ENCODE results near the gene WT1.

The WT1 gene

DNA sequence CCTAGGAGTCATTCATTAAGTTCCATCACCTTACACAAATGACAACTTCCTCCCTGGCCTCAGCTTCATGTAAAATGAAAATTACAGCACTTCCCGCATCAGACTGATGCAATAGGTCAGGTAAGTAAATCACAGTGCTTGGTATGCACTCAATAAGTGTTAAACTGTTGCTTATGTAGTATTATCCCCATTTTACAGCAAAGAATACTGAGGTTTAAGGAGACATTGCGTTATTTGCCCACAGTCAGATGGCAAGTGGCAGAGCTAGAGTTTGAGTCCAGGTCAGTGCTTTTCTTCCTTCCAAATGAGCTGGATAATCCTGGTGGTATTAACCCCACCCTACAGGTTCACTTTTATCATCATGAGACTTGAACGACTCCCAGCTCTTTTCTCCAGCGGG lies 29.7 kb downstream of the WT1 start:
- ATAC-seq (replicated peaks; ENCODE audit: extremely low read depth, poor library complexity, severe bottlenecking) (no peak), DNase-seq (ENCODE audit: low spot score in 2 of 2) (no peak)
- Mint-ChIP-seq H3K4me3 (no peak overlapping the region), H3K27ac (ENCODE audit: low read depth) (no peak overlapping the region), H3K4me1 (no peaks in the 10 kb centered on the region), H3K36me3 (ENCODE audit: insufficient read depth) (no peaks in the 10 kb centered on the region), H3K27me3 (peaks cover 21% of the 10 kb centered on the region), H3K9me3 (peaks cover 5% of the 10 kb centered on the region)

DNA sequence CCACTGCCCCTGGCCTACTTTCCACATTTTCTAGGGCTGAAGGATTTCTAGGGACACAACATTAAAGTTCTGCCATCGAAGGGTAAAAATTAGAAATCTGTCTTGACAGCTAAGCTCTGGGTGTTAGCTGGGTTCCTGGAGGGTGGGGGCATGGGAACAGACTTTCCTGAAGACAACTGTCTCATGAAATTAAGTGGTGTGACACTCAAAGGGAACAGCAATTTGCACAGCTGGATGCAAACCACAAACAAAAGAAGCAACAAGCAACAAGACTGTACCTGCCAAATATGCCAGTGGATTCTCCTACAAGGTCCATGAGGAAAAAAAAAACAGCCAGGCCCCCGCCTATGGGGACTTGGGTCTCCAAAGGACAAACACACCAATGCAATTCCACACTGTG lies 32.5 kb downstream of the WT1 start:
- no peaks in the 10 kb centered on the region for H3K4me1 Mint-ChIP-seq
- ATAC-seq (replicated peaks; ENCODE audit: extremely low read depth, poor library complexity, severe bottlenecking), result no peak
- peaks cover 5% of the 10 kb centered on the region for H3K9me3 Mint-ChIP-seq
- DNase-seq (ENCODE audit: low spot score in 2 of 2), result no peak
- no peak overlapping the region for H3K27ac Mint-ChIP-seq (ENCODE audit: low read depth)
- H3K4me3 Mint-ChIP-seq, result no peak overlapping the region
- peaks cover 35% of the 10 kb centered on the region for H3K27me3 Mint-ChIP-seq
- H3K36me3 Mint-ChIP-seq (ENCODE audit: insufficient read depth), result no peaks in the 10 kb centered on the region

DNA sequence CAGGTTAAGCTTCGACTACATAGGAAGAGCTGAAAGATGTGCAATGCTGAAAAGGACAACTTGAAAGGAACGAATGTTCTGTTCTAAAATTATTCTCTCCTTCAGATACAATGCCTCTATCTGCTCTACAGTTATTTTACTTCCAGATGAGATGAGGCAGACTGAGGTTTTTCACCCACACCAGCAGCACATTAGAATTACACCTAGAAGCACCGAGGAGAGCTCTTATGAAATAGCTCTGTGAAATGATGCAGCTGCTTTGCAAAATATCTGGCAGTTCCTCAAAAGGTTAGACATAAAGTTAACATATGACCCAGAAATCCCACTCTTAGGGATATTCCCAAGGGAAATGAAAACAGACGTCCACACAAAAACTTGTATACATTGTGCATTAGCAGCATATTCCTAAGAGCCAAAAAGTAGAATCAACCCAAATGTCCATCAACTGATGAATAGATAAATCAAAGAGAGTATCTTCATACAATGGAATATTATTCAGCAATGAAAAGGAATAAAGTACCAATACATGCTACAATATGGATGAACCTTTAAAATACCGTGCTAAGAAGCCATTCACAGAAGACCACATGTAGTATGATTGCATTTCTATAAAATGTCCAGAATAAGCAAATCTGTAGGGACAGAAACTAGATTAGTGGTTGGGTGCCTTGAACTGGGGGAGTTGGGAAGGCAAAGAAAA lies 34.5 kb downstream of the WT1 start:
- Mint-ChIP-seq H3K36me3 (ENCODE audit: insufficient read depth) (no peaks in the 10 kb centered on the region), H3K4me1 (no peaks in the 10 kb centered on the region), H3K4me3 (no peak overlapping the region), H3K27ac (ENCODE audit: low read depth) (no peak overlapping the region), H3K9me3 (peaks cover 5% of the 10 kb centered on the region), H3K27me3 (peaks cover 37% of the 10 kb centered on the region)
- DNase-seq (ENCODE audit: low spot score in 2 of 2), result no peak
- no peak for ATAC-seq (replicated peaks; ENCODE audit: extremely low read depth, poor library complexity, severe bottlenecking)

DNA sequence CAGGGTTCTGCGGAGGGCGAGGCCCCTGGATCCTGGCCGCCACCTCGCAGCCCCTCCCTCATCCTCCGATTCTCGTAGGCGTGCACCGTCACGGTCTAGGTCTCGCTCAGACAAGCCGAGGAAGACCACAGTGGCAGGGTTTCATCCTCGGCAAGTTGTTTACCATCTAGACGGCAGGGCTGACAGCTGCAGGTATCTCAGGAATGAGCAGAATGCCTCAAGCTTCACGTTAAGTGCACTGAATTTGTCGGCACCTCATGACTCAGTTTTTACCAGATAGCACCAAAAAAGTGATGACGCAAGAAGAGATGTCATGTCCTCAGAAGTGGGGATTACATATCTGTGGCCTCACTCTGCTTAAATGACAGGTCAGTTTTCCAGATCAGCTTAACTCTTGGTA lies 35.1 kb downstream of the WT1 start:
- ATAC-seq (replicated peaks; ENCODE audit: extremely low read depth, poor library complexity, severe bottlenecking) (no peak), DNase-seq (ENCODE audit: low spot score in 2 of 2) (no peak)
- Mint-ChIP-seq H3K9me3 (peaks cover 5% of the 10 kb centered on the region), H3K4me1 (no peaks in the 10 kb centered on the region), H3K4me3 (no peak overlapping the region), H3K27ac (ENCODE audit: low read depth) (no peak overlapping the region), H3K36me3 (ENCODE audit: insufficient read depth) (no peaks in the 10 kb centered on the region), H3K27me3 (peaks cover 43% of the 10 kb centered on the region)

DNA sequence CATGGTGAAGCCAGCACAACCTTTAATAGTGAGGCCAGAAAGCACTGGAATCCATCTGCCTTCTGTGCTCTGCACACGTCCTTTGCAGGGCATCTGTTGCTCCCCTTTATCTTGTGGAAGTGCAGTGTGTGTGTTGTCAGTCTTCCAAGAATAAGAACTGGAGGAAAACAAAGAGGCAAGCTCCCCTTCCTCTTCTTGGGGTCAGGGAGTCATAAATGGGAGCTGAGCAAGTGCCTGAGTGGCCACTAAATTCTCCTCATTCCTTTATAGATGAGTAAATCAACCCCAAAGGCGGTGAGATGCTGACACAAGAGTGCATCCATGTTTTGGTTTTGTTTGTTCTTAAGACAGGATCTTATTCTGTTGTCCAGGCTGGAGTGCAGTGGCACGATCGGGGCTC lies 38.3 kb downstream of the WT1 start:
- no peak overlapping the region for H3K27ac Mint-ChIP-seq (ENCODE audit: low read depth)
- no peak overlapping the region for H3K4me3 Mint-ChIP-seq
- H3K36me3 Mint-ChIP-seq (ENCODE audit: insufficient read depth), result no peaks in the 10 kb centered on the region
- ATAC-seq (replicated peaks; ENCODE audit: extremely low read depth, poor library complexity, severe bottlenecking) (no peak), DNase-seq (ENCODE audit: low spot score in 2 of 2) (no peak)
- H3K4me1 Mint-ChIP-seq, result no peaks in the 10 kb centered on the region
- peaks cover 5% of the 10 kb centered on the region for H3K9me3 Mint-ChIP-seq
- H3K27me3 Mint-ChIP-seq, result peaks cover 64% of the 10 kb centered on the region

DNA sequence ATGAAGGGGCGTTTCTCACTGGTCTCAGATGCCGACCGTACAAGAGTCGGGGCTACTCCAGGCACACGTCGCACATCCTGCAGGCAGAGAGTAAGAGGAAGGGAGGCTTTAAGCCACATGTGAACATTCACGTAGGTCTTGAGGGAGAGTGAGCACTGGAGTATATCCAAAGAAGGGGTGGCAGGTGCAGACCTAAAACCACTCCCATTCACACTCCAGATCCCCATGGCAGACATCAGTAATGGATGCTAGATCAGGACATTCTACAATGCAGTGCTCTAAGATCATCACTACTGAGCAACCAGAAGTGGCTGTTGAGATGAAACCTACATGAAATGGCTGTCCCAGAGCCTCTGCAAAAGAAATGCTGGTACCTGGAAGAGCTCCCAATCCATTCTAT lies 39.0 kb downstream of the WT1 start:
- Mint-ChIP-seq H3K36me3 (ENCODE audit: insufficient read depth) (no peaks in the 10 kb centered on the region), H3K4me3 (no peak overlapping the region), H3K27me3 (peaks cover 61% of the 10 kb centered on the region), H3K9me3 (peaks cover 5% of the 10 kb centered on the region), H3K4me1 (no peaks in the 10 kb centered on the region), H3K27ac (ENCODE audit: low read depth) (no peak overlapping the region)
- DNase-seq (ENCODE audit: low spot score in 2 of 2) (no peak), ATAC-seq (replicated peaks; ENCODE audit: extremely low read depth, poor library complexity, severe bottlenecking) (no peak)

DNA sequence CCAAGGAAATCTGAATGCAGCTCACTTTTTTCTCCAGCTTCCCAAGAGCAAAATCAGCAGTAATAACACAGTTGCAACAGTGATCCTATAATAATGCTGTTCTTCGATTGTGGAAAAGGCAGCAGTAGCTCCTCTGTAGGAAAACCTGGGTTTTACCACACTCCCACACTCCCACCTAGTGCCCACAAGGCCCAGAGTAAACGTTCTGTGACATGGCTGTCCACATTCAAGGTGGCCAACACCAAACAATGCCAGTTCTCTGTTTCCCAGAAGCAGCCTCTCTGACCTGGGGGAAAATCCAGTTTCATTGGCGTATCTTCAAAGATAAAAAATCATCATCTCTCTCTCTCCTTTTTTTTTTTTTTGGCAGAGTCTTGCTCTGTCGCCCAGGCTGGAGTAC lies 40.2 kb downstream of the WT1 start:
- DNase-seq (ENCODE audit: low spot score in 2 of 2) (no peak), ATAC-seq (replicated peaks; ENCODE audit: extremely low read depth, poor library complexity, severe bottlenecking) (no peak)
- Mint-ChIP-seq H3K9me3 (no peaks in the 10 kb centered on the region), H3K27me3 (peaks cover 54% of the 10 kb centered on the region), H3K4me3 (no peak overlapping the region), H3K4me1 (no peaks in the 10 kb centered on the region), H3K27ac (ENCODE audit: low read depth) (no peak overlapping the region), H3K36me3 (ENCODE audit: insufficient read depth) (no peaks in the 10 kb centered on the region)

DNA sequence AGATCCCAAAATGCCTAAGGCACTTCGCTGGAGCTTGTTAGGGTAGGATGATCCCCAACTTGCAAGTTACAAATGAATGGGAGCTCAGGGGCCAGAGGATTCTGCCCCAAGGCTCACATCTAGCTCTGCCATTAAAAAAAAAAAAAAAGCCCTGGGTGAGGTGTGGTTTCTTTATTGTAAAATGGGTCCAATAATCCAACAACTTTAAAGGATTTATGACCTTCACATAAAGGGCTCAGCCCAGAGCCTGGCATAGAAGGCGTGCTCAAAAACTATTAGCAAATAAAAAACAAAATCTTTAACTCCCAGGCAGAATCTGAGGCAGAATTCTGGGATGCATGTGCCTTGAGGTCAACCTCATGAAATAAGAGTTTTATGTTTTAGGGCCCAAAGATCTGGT lies 42.5 kb downstream of the WT1 start:
- Mint-ChIP-seq H3K36me3 (ENCODE audit: insufficient read depth) (no peaks in the 10 kb centered on the region), H3K4me1 (no peaks in the 10 kb centered on the region), H3K9me3 (no peaks in the 10 kb centered on the region), H3K27ac (ENCODE audit: low read depth) (no peak overlapping the region), H3K4me3 (no peak overlapping the region), H3K27me3 (peaks cover 38% of the 10 kb centered on the region)
- DNase-seq (ENCODE audit: low spot score in 2 of 2) (no peak), ATAC-seq (replicated peaks; ENCODE audit: extremely low read depth, poor library complexity, severe bottlenecking) (no peak)

DNA sequence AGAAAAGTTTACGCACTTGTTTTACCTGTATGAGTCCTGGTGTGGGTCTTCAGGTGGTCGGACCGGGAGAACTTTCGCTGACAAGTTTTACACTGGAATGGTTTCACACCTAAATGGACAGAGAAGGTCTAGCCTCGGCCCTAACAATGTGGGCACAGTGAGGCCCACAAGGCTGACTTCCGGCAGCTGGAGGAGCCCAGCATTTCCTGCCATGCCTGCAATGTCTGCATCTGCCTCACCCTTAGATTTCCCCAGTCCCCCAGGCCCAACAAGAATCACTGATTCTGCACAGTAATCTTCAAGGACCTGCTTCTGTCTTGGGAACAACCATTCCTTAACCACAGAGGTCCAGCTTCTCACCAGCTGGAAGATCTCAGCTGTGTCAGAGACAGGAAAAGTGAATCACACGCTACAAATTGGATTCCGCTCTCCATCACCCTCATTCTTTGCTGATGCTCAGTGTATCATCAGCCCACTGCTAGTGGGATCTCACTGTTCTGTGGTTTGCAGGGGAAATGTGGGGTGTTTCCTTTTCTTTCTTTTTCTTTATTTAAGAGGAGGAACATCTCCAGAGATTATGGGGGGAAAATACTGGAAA lies 43.3 kb downstream of the WT1 start:
- DNase-seq (ENCODE audit: low spot score in 2 of 2) (no peak), ATAC-seq (replicated peaks; ENCODE audit: extremely low read depth, poor library complexity, severe bottlenecking) (no peak)
- Mint-ChIP-seq H3K27ac (ENCODE audit: low read depth) (no peak overlapping the region), H3K27me3 (peaks cover 38% of the 10 kb centered on the region), H3K9me3 (no peaks in the 10 kb centered on the region), H3K4me1 (no peaks in the 10 kb centered on the region), H3K36me3 (ENCODE audit: insufficient read depth) (no peaks in the 10 kb centered on the region), H3K4me3 (no peak overlapping the region)

DNA sequence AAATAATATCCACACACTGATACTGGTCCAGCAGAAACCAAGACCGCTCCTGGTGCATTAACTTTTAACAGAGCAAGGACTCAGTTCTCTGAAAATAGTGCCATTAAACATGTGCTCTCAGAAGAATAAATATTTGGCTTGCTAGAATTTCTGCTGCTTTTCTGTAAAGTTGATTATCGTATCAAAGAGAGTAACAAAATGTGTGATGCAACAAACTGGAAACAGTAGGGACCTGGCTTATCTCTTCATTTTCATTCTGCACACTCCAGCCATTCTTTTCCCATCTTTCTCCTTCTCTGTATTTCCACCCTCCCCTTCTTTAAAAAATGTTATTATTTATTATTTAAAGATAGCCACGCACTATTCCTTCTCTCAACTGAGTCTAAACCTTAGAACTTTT lies 43.9 kb downstream of the WT1 start:
- no peak for DNase-seq (ENCODE audit: low spot score in 2 of 2)
- H3K4me1 Mint-ChIP-seq, result no peaks in the 10 kb centered on the region
- peaks cover 34% of the 10 kb centered on the region for H3K27me3 Mint-ChIP-seq
- no peaks in the 10 kb centered on the region for H3K36me3 Mint-ChIP-seq (ENCODE audit: insufficient read depth)
- H3K4me3 Mint-ChIP-seq, result no peak overlapping the region
- no peak overlapping the region for H3K27ac Mint-ChIP-seq (ENCODE audit: low read depth)
- H3K9me3 Mint-ChIP-seq, result no peaks in the 10 kb centered on the region
- no peak for ATAC-seq (replicated peaks; ENCODE audit: extremely low read depth, poor library complexity, severe bottlenecking)

DNA sequence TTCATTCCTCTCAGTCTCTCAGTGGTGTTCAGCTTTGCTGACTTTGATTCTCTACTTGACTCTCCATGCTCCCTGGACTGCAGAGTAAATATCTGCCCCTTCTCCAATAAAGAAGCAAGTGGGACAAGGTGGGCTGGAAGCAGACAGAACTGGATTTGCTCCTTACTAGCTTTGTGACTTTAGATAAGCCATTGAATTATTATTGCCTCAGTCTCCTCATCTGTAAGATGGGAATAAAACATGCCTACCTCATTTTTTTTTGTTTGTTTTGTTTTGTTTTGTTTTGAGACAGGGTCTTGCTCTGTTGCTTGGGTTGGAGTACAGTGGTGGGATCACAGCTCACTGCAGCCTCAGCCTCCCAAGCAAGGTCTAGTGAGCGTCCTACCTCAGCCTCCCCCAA lies 44.6 kb downstream of the WT1 start:
- H3K9me3 Mint-ChIP-seq, result no peaks in the 10 kb centered on the region
- H3K4me3 Mint-ChIP-seq, result no peak overlapping the region
- H3K4me1 Mint-ChIP-seq, result no peaks in the 10 kb centered on the region
- no peak overlapping the region for H3K27ac Mint-ChIP-seq (ENCODE audit: low read depth)
- peaks cover 33% of the 10 kb centered on the region for H3K27me3 Mint-ChIP-seq
- H3K36me3 Mint-ChIP-seq (ENCODE audit: insufficient read depth), result no peaks in the 10 kb centered on the region
- DNase-seq (ENCODE audit: low spot score in 2 of 2), result no peak
- no peak for ATAC-seq (replicated peaks; ENCODE audit: extremely low read depth, poor library complexity, severe bottlenecking)

DNA sequence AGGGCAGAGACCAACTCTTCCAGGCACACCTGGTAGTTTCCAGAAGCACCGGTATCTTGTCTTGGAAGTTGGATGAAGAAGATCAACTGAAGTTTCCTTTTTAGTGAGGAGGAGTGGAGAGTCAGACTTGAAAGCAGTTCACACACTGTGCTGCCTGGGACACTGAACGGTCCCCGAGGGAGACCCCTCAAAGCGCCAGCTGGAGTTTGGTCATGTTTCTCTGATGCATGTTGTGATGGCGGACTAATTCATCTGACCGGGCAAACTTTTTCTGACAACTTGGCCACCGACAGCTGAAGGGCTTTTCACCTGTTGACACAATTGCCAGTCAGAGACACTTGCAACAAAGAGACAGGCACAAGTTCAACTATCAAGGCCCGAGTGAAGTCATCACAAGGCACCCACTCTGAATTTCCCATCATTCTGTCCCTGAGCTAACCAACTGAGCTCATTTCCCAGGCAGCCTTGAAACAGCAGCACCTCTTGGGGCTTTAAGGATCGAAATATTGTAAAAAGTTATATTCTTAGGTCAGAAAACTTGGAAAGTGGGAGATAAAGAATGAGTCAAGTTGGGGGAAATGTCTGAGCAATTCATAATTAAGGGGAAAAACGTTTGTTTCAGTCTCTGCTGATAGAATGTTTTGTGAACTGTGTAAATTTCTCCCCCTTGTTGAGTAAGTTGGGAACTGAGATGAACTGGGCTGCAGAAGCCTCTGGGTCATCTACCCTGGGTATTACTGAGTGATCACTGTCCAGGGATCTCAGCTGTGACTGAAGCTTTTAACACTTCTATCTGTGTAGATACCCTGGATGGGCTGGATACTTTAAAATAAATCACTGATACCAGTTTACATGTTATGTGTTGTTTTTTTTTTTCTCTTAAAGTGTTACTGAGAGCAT lies 46.2 kb downstream of the WT1 start:
- Mint-ChIP-seq H3K4me1 (no peaks in the 10 kb centered on the region), H3K36me3 (ENCODE audit: insufficient read depth) (no peaks in the 10 kb centered on the region), H3K4me3 (no peak overlapping the region), H3K9me3 (no peaks in the 10 kb centered on the region), H3K27ac (ENCODE audit: low read depth) (no peak overlapping the region), H3K27me3 (peaks cover 33% of the 10 kb centered on the region)
- ATAC-seq (replicated peaks; ENCODE audit: extremely low read depth, poor library complexity, severe bottlenecking) (no peak), DNase-seq (ENCODE audit: low spot score in 2 of 2) (no peak)

DNA sequence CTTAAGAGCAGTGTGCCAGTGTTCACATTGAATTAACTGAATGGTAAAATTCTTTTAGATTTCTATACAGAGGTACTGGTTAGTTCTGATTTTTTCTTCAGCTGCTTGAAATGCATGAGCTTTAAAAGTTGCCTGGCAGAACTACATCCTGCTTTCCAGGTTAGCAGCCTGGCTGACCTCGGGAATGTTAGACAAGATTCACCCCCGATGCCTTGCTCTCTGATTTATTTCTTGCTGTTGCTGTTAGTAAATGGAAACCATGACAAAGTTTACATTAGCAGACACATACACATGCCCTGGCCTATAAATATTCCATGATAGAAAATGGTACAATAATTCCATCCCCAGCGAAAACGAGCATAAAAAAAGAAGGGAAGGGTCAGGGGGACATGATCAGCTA lies 47.0 kb downstream of the WT1 start:
- Mint-ChIP-seq H3K36me3 (ENCODE audit: insufficient read depth) (no peaks in the 10 kb centered on the region), H3K27ac (ENCODE audit: low read depth) (no peak overlapping the region), H3K4me3 (no peak overlapping the region), H3K27me3 (peaks cover 33% of the 10 kb centered on the region), H3K4me1 (no peaks in the 10 kb centered on the region), H3K9me3 (no peaks in the 10 kb centered on the region)
- DNase-seq (ENCODE audit: low spot score in 2 of 2) (no peak), ATAC-seq (replicated peaks; ENCODE audit: extremely low read depth, poor library complexity, severe bottlenecking) (no peak)

Measured in central memory CD8-positive, alpha-beta T cell (primary cell).